HG03097 (cell line): Measurements from ENCODE around the gene KCNA5.

Source experiments
- ATAC-seq: cut with Tn5 transposase; IDR thresholded peaks from one replicate; pipeline ENCODE4 v1.9.1; 2021; ENCODE audit not compliant: unreplicated experiment, low FRiP score

Gene KCNA5

GRCh38 chr12:5026342-5026938 is 17.2 kb upstream of the KCNA5 start:
- ATAC-seq: no peak

- ATAC-seq: no peak
These were observed 16.4 kb upstream of the KCNA5 start for GRCh38 chr12:5027046-5027821.

- no peak for ATAC-seq
These were observed 13.6 kb upstream of the KCNA5 start for GRCh38 chr12:5030066-5030465.

- ATAC-seq: no peak
These were observed 12.4 kb upstream of the KCNA5 start for GRCh38 chr12:5031242-5031641.

GRCh38 chr12:5031958-5032357 is 11.7 kb upstream of the KCNA5 start:
- no peak for ATAC-seq

GRCh38 chr12:5032821-5033220 is 10.9 kb upstream of the KCNA5 start:
- no peak for ATAC-seq

- no peak for ATAC-seq
These were observed 9.8 kb upstream of the KCNA5 start for GRCh38 chr12:5033883-5034282.

- ATAC-seq: no peak
These were observed 9.1 kb upstream of the KCNA5 start for GRCh38 chr12:5034603-5035002.

GRCh38 chr12:5035618-5036017 is 8.1 kb upstream of the KCNA5 start:
- no peak for ATAC-seq

- no peak for ATAC-seq
These were observed 7.6 kb upstream of the KCNA5 start for GRCh38 chr12:5036031-5036430.

GRCh38 chr12:5037795-5038357 is 5.8 kb upstream of the KCNA5 start:
- ATAC-seq: no peak

GRCh38 chr12:5038781-5039311 is 4.8 kb upstream of the KCNA5 start:
- ATAC-seq: no peak

- no peak for ATAC-seq
These were observed 3.9 kb upstream of the KCNA5 start for GRCh38 chr12:5039815-5040214.

GRCh38 chr12:5040368-5040767 is 3.3 kb upstream of the KCNA5 start:
- ATAC-seq: no peak

- no peak for ATAC-seq
These were observed 979 bp downstream of the KCNA5 start for GRCh38 chr12:5044420-5045295.

GRCh38 chr12:5047094-5047493 is 3.4 kb downstream of the KCNA5 start:
- no peak for ATAC-seq

GRCh38 chr12:5047729-5048128 is 4.0 kb downstream of the KCNA5 start:
- no peak for ATAC-seq

GRCh38 chr12:5050542-5050941 is 6.9 kb downstream of the KCNA5 start:
- no peak for ATAC-seq

- no peak for ATAC-seq
These were observed 7.7 kb downstream of the KCNA5 start for GRCh38 chr12:5051334-5051733.

GRCh38 chr12:5051913-5052312 is 8.2 kb downstream of the KCNA5 start:
- no peak for ATAC-seq

- no peak for ATAC-seq
These were observed 8.7 kb downstream of the KCNA5 start for GRCh38 chr12:5052348-5052747.
